Measurements from ENCODE around the gene GLIS1.

GRCh38 chr1:53586765-53587164 is 152.2 kb downstream of the GLIS1 start:
- TF ChIP-seq CTCF (IDR thresholded peaks at IDR 0.05 in 4 of 5, conservative IDR thresholded peaks at IDR 0.05 in 1 of 5) (no peak), POLR2A (IDR thresholded peaks at IDR 0.05) (no peak)
